ENCODE measurements around the gene ABI3BP.
"Not testable (repeated sequence)": the region's sequence is repeated elsewhere in the genome, so short reads cannot be mapped to it uniquely, and the experiment has no call there.

The ABI3BP gene, protein sequence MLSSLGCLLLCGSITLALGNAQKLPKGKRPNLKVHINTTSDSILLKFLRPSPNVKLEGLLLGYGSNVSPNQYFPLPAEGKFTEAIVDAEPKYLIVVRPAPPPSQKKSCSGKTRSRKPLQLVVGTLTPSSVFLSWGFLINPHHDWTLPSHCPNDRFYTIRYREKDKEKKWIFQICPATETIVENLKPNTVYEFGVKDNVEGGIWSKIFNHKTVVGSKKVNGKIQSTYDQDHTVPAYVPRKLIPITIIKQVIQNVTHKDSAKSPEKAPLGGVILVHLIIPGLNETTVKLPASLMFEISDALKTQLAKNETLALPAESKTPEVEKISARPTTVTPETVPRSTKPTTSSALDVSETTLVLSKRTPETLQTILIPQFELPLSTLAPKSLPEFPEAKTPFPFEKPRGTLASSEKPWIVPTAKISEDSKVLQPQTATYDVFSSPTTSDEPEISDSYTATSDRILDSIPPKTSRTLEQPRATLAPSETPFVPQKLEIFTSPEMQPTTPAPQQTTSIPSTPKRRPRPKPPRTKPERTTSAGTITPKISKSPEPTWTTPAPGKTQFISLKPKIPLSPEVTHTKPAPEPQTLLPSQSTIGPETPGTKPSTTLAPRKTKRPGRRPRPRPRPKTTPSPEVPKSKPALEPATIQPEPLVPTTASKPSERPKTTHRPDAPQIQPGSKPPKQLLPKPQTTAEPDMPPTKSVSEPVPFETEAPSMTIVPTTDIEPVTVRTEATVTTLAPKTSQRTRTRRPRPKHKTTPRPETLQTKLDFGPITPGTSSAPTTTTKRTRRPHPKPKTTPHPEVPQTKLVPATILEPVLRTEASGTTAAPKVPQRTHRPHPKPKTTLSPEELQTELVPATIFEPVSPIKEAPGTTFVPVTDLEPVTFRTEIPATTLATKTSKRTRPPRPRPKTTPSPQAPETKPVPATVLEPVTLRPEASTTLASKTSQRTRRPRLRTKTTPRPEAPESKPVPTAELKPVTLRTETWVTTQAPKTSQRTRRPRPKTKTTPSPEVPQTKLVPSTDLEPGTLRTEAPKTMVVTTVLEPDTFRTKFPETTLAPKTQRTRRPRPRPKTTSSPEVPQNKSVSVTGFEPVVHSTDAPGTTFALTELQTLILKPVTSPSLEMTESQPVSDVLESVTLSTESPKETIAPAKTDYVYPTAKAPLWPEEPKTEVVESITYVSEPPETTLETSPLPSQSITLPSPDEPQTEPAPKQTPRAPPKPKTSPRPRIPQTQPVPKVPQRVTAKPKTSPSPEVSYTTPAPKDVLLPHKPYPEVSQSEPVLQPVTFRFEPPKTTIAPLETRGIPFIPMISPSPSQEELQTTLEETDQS (N-terminal part only)

DNA sequence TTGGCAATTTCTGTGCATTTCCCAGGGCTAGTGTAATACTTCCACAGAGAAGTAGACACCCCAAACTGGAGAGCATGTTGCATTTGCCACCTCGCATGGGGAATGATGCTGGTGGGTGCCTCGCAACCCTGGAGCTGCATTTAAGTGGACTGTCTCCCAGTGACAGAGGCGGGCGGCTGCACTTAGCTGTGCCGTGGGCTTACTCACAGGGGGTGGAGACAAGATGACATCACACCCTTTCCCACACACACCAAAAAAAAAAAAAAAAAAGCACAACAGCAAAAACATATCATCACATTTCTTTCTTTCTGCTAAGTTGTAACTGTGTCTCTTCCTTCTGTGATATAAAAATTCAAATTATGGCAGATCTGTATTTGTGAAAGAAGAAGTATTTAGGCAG is at the start of gene ABI3BP:
Gene ABI3BP, minus strand, starts transcription at position 113 of the 400 bp plus-strand sequence. Its CDS starts 37 bp downstream, at position 76.
- no peak for DNase-seq (ENCODE audit: low read depth in 2 of 2)

GRCh38 chr3:101039285-101039684 is 46.1 kb upstream of the ABI3BP start:
- DNase-seq (ENCODE audit: low read depth in 2 of 2), result no peak

DNA sequence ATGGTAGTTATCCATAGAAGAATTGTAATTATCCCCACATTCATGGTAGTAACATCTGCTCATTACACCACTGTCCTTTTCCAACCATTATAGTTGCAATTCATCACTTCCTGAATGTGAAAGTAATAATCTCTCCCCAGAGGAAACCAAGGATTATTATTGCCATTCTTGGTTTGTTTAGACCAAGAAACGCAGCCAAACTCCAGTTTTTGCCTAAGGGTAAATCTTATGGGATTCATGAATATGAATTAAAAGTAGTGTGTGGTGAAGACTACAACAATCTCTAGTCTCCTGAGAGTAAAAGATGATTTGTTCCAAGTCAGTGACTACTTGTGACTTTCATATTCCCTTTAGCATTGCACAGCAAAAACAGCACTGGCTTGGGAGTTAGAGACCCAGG is 45.7 kb upstream of the ABI3BP start:
- DNase-seq (ENCODE audit: low read depth in 2 of 2), result no peak

GRCh38 chr3:101038393-101038792 is 45.2 kb upstream of the ABI3BP start:
- DNase-seq (ENCODE audit: low read depth in 2 of 2), result no peak

GRCh38 chr3:101037613-101038012 is 44.4 kb upstream of the ABI3BP start:
- DNase-seq (ENCODE audit: low read depth in 2 of 2), result no peak

GRCh38 chr3:101036676-101037075 is 43.5 kb upstream of the ABI3BP start:
- DNase-seq (ENCODE audit: low read depth in 2 of 2), result no peak

GRCh38 chr3:101036213-101036618 is 43.0 kb upstream of the ABI3BP start:
- DNase-seq (ENCODE audit: low read depth in 2 of 2), result no peak

DNA sequence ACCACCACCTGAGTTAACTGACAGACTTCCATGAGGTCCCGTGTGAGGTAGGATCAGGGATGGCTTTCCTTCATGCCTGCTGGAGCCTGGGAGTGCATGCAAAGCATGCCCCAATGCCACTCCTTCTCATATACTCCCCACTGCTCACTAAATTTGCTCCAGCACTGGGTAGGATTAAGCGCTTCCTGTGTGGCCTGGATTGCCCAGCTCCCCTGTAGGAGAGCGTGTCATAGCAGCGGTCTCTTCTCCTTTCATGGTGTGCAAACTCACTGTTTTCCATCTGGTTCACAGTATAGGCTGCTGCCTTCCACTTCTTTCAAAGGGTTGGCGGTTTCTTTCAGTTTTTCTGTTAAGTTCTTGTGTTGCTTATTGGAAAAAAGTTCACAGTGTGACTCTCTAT is 34.1 kb upstream of the ABI3BP start:
- DNase-seq (ENCODE audit: low read depth in 2 of 2), result no peak

DNA sequence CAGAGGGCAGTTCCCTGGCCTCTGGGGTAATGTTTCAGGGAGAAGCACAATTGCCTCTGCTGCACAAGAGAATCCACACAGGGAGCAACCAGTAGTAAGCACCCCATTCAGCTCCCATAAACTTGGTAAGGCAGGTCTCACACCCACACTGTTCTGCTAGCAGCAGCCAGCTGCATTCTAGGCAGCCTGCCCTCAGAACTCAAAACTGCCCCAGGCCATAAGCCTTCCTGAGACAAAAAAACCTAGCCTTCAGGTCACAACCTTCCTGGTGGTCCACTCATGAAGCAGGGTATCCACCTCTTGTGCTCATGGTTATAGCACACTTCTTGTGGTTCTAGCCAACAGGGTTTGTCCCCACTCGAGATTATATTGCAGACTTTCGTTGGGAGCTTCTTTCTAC is 33.7 kb upstream of the ABI3BP start:
- no peak for DNase-seq (ENCODE audit: low read depth in 2 of 2)

DNA sequence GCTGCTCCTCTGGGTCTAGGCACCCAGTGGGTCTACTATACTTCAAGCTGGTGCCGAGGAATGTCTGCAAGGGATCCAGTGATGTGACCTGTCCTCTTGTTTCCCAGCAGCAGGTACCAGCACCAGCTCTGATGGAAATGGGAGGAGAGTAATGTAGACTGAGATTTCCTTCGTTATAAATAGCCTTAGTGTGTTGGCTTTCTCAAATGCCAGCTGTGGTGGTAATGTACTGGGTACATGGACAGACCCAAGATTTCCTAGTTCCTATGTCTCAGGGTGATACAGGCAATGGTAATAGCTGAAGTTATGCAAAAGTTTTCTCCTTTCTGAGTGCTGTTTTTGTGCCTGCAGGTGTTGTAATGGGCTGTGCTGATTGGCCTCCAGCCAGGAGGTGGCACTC is 33.0 kb upstream of the ABI3BP start:
- DNase-seq (ENCODE audit: low read depth in 2 of 2), result no peak

DNA sequence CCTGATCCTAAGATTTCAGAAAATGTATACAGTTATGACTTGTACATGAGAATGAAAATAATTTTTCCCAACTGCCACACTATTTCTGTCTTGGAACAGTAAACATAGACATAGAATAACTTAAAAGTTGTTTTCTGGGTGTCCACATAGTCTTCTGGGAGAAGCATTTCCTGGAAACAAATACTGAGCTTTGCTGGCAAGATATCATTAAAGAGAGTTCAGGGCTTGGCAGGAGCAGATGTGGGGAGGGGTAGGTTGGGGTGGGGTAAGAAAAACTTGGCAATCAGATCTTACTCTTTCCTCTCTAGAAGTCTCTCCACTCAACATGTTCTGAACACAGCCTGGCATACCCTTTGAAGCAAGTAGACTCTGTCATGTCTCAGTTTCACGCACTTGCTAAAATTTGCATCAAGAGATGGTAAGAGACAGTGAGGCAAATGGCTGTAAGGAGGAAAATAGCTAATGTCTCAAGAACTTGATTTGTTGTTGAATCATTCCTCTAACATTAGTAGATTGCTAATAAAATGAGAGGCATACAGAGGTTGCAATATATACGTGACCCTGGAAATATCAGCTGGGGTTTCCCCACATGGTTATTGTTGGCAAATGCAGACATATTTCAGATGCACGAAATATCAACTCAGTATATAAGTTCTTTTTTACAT is 27.3 kb upstream of the ABI3BP start:
- DNase-seq (ENCODE audit: low read depth in 2 of 2), result no peak

DNA sequence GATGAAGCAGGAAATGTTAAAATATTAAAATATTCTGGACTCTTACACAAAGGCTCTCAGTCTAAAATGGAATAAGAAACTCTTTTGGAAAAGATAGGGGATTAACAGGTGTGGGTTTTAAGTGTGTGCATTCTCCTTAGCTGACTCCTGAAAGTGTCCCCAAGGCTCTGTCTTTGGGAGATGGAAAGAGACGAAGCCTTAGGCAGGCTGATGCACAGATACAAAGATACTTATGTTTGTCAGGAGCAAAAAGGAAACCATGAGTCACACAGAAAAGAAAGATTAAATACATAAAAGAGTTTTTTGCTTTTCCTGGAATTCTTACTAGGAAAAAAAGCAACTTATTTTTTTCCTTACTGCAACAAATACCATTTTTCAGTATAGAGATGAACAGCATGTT is 23.8 kb upstream of the ABI3BP start:
- DNase-seq (ENCODE audit: low read depth in 2 of 2), result no peak

DNA sequence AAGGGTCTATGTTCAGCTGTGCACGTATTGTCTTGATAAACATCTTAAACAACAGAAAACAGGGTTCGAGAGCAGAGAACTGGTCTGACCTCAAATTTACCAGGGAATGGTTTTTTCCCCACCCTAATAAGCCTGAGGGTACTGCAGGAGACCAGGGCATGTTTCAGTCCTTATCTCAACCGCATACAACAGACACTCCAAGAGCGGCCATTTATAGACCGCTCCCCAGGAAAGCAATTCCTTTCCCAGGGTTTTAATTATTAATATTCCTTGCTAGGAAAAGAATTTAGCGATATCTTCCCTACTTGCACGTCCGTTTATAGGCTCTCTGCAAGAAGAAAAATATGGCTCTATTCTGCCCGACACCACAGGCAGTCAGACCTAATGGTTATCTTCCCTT is 19.1 kb upstream of the ABI3BP start:
- not testable (repeated sequence) for DNase-seq (ENCODE audit: low read depth in 2 of 2)

DNA sequence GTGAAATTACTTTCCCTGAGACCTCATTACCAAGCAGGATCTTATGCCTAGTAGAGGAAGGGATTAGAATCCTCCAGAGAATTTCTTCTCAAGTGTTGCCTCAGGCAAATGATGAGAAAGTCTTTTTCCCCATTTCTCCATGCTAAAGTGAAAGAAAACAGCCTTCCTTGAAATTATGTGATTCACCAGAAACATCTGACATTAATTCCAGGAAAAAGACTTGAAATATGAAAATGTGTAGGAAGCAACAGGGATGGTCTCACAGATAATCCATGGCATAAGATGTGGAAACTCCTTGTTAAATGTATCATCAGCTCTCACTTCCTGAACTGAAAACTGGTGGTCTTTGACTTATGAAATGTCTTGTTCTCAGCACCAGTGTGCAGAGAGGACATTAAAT is 17.9 kb upstream of the ABI3BP start:
- DNase-seq (ENCODE audit: low read depth in 2 of 2), result no peak

DNA sequence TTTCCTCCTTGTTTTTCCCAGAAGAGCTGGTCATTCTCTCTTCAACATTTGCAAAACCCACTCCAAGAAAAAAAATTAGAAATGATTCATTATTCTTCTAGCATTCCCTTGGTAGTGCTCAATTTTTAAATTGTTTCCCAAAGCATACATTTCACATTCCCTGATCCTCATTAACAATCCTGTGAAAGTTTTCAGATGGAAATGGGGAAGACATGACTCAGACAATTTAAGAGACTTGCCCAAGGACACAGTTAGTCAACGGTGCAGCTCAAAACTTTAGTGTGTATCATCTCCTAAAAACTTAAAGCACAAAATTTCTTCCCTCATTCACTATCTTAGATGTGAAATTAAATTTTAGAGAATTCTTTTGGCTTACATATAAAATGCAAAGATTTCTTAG is 17.1 kb upstream of the ABI3BP start:
- DNase-seq (ENCODE audit: low read depth in 2 of 2), result no peak

DNA sequence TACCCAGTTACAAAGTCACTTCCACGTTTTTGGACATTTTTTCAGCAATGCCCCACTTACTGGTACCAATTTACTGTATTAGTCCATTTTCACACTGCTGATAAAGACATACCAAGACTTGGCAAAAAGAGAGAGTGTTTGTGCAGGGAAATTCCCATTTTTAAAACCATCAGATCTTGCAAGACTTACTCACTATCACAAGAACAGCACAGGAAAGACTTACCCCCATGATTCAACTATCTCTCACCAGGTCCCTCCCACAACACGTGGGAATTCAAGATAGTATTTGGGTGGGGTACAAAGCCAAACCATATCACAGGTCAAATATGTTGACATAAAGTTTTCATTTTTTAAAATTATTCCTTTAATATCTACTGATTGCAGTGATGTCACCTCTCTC is 16.2 kb upstream of the ABI3BP start:
- no peak for DNase-seq (ENCODE audit: low read depth in 2 of 2)

DNA sequence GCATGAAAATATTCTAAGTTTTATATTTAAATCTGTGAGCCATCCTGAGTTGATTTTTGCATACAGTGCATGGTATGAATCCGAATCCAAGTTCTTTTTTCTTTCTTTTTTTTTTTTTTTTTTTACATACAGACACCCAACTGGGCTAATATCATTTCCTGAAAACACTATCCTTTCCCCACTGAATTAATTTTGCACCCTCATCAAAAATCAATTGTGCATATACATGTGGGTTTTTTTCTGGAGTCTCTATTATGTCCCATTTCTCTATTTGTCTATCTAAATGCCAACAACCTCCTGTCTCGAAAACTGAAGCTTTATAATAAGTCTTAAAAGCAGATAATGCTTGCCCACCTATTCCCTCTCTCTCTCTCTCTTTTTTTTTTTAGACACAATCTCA is 5.9 kb upstream of the ABI3BP start:
- DNase-seq (ENCODE audit: low read depth in 2 of 2), result no peak

DNA sequence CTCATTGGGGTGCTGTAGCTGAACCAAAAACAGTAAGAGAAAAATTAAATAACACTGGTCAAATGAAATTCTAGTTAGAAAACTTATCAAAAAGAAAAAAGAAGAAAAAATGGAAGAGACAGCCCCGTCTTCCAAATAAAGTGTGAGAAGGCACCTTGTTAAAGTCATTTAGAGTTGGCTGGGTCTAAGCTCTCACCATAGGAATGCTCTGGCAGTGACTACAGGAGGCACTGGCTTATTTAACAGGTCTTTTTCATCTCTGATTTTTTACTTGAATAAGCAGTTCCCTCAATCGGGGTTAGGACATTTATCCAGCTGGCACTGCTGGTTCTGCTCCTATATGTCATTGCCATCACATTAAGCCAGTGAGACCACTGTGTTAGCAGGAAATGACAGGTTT is 1.6 kb upstream of the ABI3BP start:
- DNase-seq (ENCODE audit: low read depth in 2 of 2), result no peak

DNA sequence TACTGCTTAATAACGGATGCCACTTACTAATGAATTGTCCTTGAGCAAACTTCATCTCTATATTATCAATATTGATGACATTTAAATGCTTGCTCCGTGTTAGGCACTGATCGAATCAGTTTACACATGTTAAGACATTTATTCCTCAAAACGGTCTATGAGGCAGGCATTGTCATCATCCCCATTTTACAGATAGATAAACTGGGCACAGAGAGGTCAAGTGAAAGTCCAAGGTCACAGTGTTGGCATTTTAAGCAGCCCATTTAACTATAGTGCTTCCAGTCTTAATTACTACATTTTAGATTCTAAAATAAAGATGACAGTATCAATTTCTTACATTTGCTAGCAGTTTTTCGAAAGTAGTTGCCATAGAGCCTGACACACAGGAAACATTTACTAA is 966 bp upstream of the ABI3BP start:
- DNase-seq (ENCODE audit: low read depth in 2 of 2), result no peak

- DNase-seq (ENCODE audit: low read depth in 2 of 2), result no peak
These were observed 799 bp downstream of the ABI3BP start for GRCh38 chr3:100992231-100993012.

DNA sequence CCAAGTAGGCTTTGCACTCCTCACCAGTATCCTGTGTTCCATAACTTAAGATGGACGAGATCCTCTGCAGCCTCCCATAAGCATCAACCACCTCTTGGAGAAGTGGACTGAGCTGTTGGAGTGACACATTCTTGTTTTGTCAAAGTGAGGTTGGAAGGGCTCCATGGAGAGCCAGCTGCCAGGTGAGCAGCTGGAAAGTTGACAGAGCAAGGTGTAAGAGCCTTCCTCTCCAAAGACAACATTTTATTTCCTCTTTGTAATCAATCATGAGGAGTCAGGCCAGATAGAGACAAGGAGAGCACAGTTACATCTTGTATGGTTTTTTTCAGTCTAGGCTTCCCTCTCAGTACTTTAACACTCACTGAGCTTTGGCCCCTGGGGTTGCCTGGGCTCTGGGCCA is 5.1 kb downstream of the ABI3BP start:
- no peak for DNase-seq (ENCODE audit: low read depth in 2 of 2)
